NCI-H2227 (cell line): ENCODE results near the gene TRDN.

Experiments
- DNase-seq: peaks from one replicate; lab custom pipeline; 2025; ENCODE audit not compliant: unreplicated experiment; lab: John Stamatoyannopoulos, UW

The TRDN gene

GRCh38 chr6:123636782-123637181, at the start of gene TRDN:
TSS of gene TRDN (minus strand) at chr6:123636950. CDS start at chr6:123636775, 175 bp downstream.
- no peak for DNase-seq

GRCh38 chr6:123681957-123682462, 45.3 kb upstream of the TRDN start:
- DNase-seq, result no peak

- no peak for DNase-seq
Measured at GRCh38 chr6:123677897-123678296, 41.1 kb upstream of the TRDN start.

- DNase-seq, result no peak
Measured at GRCh38 chr6:123676793-123677192, 40.0 kb upstream of the TRDN start.

GRCh38 chr6:123668965-123669591, 32.3 kb upstream of the TRDN start:
- no peak for DNase-seq

- DNase-seq, result no peak
Measured at GRCh38 chr6:123668063-123668462, 31.3 kb upstream of the TRDN start.

- DNase-seq, result no peak
Measured at GRCh38 chr6:123663436-123663835, 26.7 kb upstream of the TRDN start.

- no peak for DNase-seq
Measured at GRCh38 chr6:123662757-123663156, 26.0 kb upstream of the TRDN start.

GRCh38 chr6:123661105-123661891, 24.5 kb upstream of the TRDN start:
- no peak for DNase-seq

GRCh38 chr6:123659960-123660748, 23.4 kb upstream of the TRDN start:
- DNase-seq, result no peak

- DNase-seq, result no peak
Measured at GRCh38 chr6:123658848-123659247, 22.1 kb upstream of the TRDN start.

- DNase-seq, result no peak
Measured at GRCh38 chr6:123655521-123656306, 19.0 kb upstream of the TRDN start.

GRCh38 chr6:123648723-123649122, 12.0 kb upstream of the TRDN start:
- DNase-seq, result no peak

GRCh38 chr6:123648020-123648580, 11.3 kb upstream of the TRDN start:
- no peak for DNase-seq

GRCh38 chr6:123641497-123641896, 4.7 kb upstream of the TRDN start:
- DNase-seq, result no peak

- DNase-seq, result no peak
Measured at GRCh38 chr6:123640567-123641187, 3.9 kb upstream of the TRDN start.

- DNase-seq, result no peak
Measured at GRCh38 chr6:123638865-123639264, 2.1 kb upstream of the TRDN start.

- no peak for DNase-seq
Measured at GRCh38 chr6:123636282-123636681, 468 bp downstream of the TRDN start.

GRCh38 chr6:123635567-123635966, 1.2 kb downstream of the TRDN start:
- no peak for DNase-seq

GRCh38 chr6:123635144-123635543, 1.6 kb downstream of the TRDN start:
- no peak for DNase-seq
